K562 (cell line): ENCODE results near the gene CSAD. TPM values are rescaled to one million over a fixed set of nuclear protein-coding genes. Genes with fewer than 3 reads are reported as not detected.

Experiments used
- ATAC-seq: fragments of 200-7000 bp; cut with Tn5 transposase; 3 replicates; pipeline ENCODE4 v1.9.1; 2020; ENCODE audit warnings: moderate library complexity
- Bru-seq: library from RNA; stranded (reverse); fragments of 400-500 nt; gene quantifications from one replicate; lab custom pipeline; 2021; lab: Mats Ljungman, UMichigan
- BruChase-seq, 2 experiments: library from RNA; stranded (reverse); fragments of 400-500 nt; gene quantifications; one replicate each; lab custom pipeline; 2021; lab: Mats Ljungman, UMichigan
- BruUV-seq: library from RNA; stranded (reverse); fragments of 400-500 nt; replicated peaks from 2 replicates; lab custom pipeline; 2021; lab: Mats Ljungman, UMichigan
- CTCF ChIA-PET: fragments of 300-600 bp; formaldehyde crosslinking; extraction: SDS; loops from one replicate; lab custom pipeline; 2021; ENCODE audit warnings: low intra/inter-chr PET ratio; lab: Yijun Ruan, JAX
- POLR2A ChIA-PET: fragments of 300-600, 350-650 bp; sonication (Branson Sonifier 250); formaldehyde crosslinking; extraction: SDS; loops from one replicate; lab custom pipeline; 2021; ENCODE audit warnings: antibody characterized with exemption, inconsistent platforms; lab: Yijun Ruan, JAX
- DNase-seq, 4 experiments: peaks; one replicate each; pipeline versions ENCODE4 v3.0.0 to v3.0.0-alpha.2; 2011 to 2018; ENCODE audit warnings: low spot score in 3 of 4, mixed read lengths in 3 of 4; ENCODE audit errors: extremely low read depth in 1 of 4
- FAIRE-seq: peaks from 2 replicates; lab custom pipeline; 2011; peaks lifted over from hg19 to GRCh38; lab: Jason Lieb, UNC
- H2AFZ ChIP-seq: 2 replicates; pipeline ENCODE4 v1.6.0; 2011; ENCODE audit warnings: low read depth, low read length, control low read depth, inconsistent platforms
- H3K27ac ChIP-seq: fragments of 200-600 bp; 3 replicates; pipeline ENCODE4 v1.8.0; 2011; ENCODE audit warnings: low read depth, mild to moderate bottlenecking, control low read depth, inconsistent platforms, low read length, moderate library complexity, mixed read lengths; ENCODE audit errors: extremely low read depth
- H3K27me3 ChIP-seq, 2 experiments: fragments of 300-600 bp in 1 of 2; 2 replicates in 1 of 2; 3 replicates in 1 of 2; pipeline versions ENCODE4 v1.6.0 to v1.8.0; 2011; ENCODE audit warnings: inconsistent platforms in 2 of 2, low read length in 2 of 2, mild to moderate bottlenecking in 1 of 2, mixed read lengths in 1 of 2, moderate library complexity in 1 of 2; ENCODE audit not compliant: control insufficient read depth in 2 of 2, insufficient read depth in 2 of 2
- H3K36me3 ChIP-seq: fragments of 300-600 bp; 3 replicates; pipeline ENCODE4 v1.8.0; 2011; ENCODE audit warnings: mild to moderate bottlenecking, low read length, inconsistent platforms; ENCODE audit not compliant: control insufficient read depth, insufficient read depth
- H3K4me1 ChIP-seq, 2 experiments: fragments of 200-600 bp in 1 of 2; replicated peaks in 1 of 2; 2 replicates in 1 of 2; 3 replicates in 1 of 2; pipeline versions ENCODE4 v1.5.1 to v1.8.0; 2011; ENCODE audit warnings: inconsistent platforms in 2 of 2, low read length in 2 of 2, mild to moderate bottlenecking in 1 of 2, mixed read lengths in 1 of 2, moderate library complexity in 1 of 2; ENCODE audit not compliant: control insufficient read depth in 2 of 2, insufficient read depth in 2 of 2
- H3K4me2 ChIP-seq: 2 replicates; pipeline ENCODE4 v1.6.1; 2011; ENCODE audit warnings: low read length, control low read depth, inconsistent platforms, mixed read lengths; ENCODE audit not compliant: insufficient read depth
- H3K4me3 ChIP-seq: fragments of 200-600 bp; sonication (generic), shearing (Covaris generic); 2 replicates; pipeline ENCODE4 v1.5.1; 2016; ENCODE audit warnings: control low read depth, inconsistent platforms
- H3K79me2 ChIP-seq: fragments of 200-600 bp; 3 replicates; pipeline ENCODE4 v1.8.0; 2011; ENCODE audit warnings: low read length, inconsistent platforms; ENCODE audit not compliant: control insufficient read depth, insufficient read depth
- H3K9ac ChIP-seq, 2 experiments: 2 replicates each; pipeline versions ENCODE4 v1.6.0 to v1.6.1; 2011; ENCODE audit warnings: low read depth in 2 of 2, low read length in 2 of 2, control low read depth in 1 of 2, inconsistent platforms in 1 of 2, mild to moderate bottlenecking in 1 of 2, mixed read lengths in 1 of 2; ENCODE audit not compliant: insufficient read depth in 1 of 2
- H3K9me1 ChIP-seq: one replicate; pipeline ENCODE4 v1.6.0; 2011; ENCODE audit warnings: inconsistent platforms, mild to moderate bottlenecking, low read length, moderate library complexity; ENCODE audit not compliant: control insufficient read depth, insufficient read depth
- H3K9me3 ChIP-seq: replicated peaks from 2 replicates; pipeline ENCODE4 v1.5.1; 2011; ENCODE audit warnings: low read depth, low read length, inconsistent platforms; ENCODE audit not compliant: control insufficient read depth, insufficient read depth
- H4K20me1 ChIP-seq: replicated peaks from 2 replicates; pipeline ENCODE4 v1.6.1; 2011; ENCODE audit warnings: low read length, inconsistent platforms, mixed read lengths; ENCODE audit not compliant: control insufficient read depth, insufficient read depth
- COPS2 ChIP-seq: fragments of 450-650 bp; conservative IDR thresholded peaks from 2 replicates; pipeline ENCODE4 v1.6.1; 2016; ENCODE audit warnings: mild to moderate bottlenecking, moderate library complexity
- ESRRB ChIP-seq: fragments of 250-450 bp; sonication (Bioruptor Pico); IDR thresholded peaks from 2 replicates; pipeline ENCODE4 v1.5.0; 2020; ENCODE audit warnings: mild to moderate bottlenecking, moderate library complexity, borderline replicate concordance
- RFX5 ChIP-seq: IDR thresholded peaks from 2 replicates; pipeline ENCODE4 v1.6.1; 2011; ENCODE audit warnings: low read depth, mild to moderate bottlenecking, improper control_type of control experiment, low read length
- UBTF ChIP-seq, 2 experiments: IDR thresholded peaks; 2 replicates each; pipeline ENCODE4 v1.6.1; 2012; ENCODE audit warnings: improper control_type of control experiment in 2 of 2, low read depth in 2 of 2, low read length in 2 of 2, borderline replicate concordance in 1 of 2
- ZBTB43 ChIP-seq: sonication (generic); formaldehyde crosslinking; IDR thresholded peaks from 2 replicates; pipeline ENCODE4 v1.8.0; 2023; ENCODE audit warnings: mild to moderate bottlenecking, missing genetic modification reagents
- ZNF347 ChIP-seq: fragments of 450-650 bp; formaldehyde crosslinking; IDR thresholded peaks from 2 replicates; pipeline ENCODE4 v1.4.0; 2020; ENCODE audit warnings: low read depth, mild to moderate bottlenecking, moderate library complexity
- WGBS: fragments of 100-300 bp; shearing (Covaris generic); methylation state at CpG from one replicate; pipeline ENCODE4 v1.1.6; 2016; ENCODE audit warnings: low coverage, mixed read lengths; ENCODE audit not compliant: insufficient coverage; ENCODE audit errors: missing lambda C conversion rate; 5-methylcytosine and 5-hydroxymethylcytosine counted together
- in situ Hi-C: fragments of 300-500 bp; cut with MboI; formaldehyde crosslinking; loops from 4 replicates; pipeline ENCODE4 v1.15.0; 2018; ENCODE audit warnings: inconsistent platforms, mixed read lengths
- intact Hi-C: fragments of 100-400 bp; cut with micrococcal nuclease; formaldehyde crosslinking; loops from 2 replicates; pipeline ENCODE4 v1.14.2; 2022
- long read RNA-seq, 3 experiments: library from polyadenylated mRNA in 2 of 3; library from RNA in 1 of 3; unstranded in 2 of 3; stranded (forward) in 1 of 3; transcript quantifications; one replicate each; pipeline ENCODE4 v2.0.0, GENCODE V29; 2019 to 2022
- polyA minus RNA-seq, 3 experiments: library from RNA; depleted of rRNA, polyadenylated mRNA; stranded (reverse); fragments of >200 nt; gene quantifications; 2 replicates each; pipeline ENCODE4 v1.2.3, GENCODE V29; 2011
- polyA plus RNA-seq, 8 experiments: library from polyadenylated mRNA; depleted of rRNA in 4 of 8; stranded (reverse) in 5 of 8; unstranded in 3 of 8; fragments of >200 nt; fragmentation: Nextera tagmentation in 2 of 8; fragmentation: Illumina TruSeq in 1 of 8; extraction: Ambion mirVana in 2 of 8; extraction: Trizol in 1 of 8; gene quantifications; 2 replicates each; pipeline versions ENCODE4 v1.2.1 to v1.2.3, GENCODE V29; 2011 to 2014; ENCODE audit warnings: inconsistent platforms in 1 of 8, missing spikeins in 1 of 8
- total RNA-seq, 7 experiments: library from RNA; depleted of rRNA in 6 of 7; stranded (reverse); fragments of >200 nt in 6 of 7; fragmentation: Illumina TruSeq in 2 of 7; extraction: Trizol in 2 of 7; gene quantifications; 2 replicates each; pipeline versions ENCODE4 v1.2.1 to v1.2.3, GENCODE V29; 2011 to 2021; ENCODE audit warnings: low replicate concordance in 1 of 7
- TF ChIP-seq, protein P1 (sequence below): IDR thresholded peaks from 2 replicates; pipeline ENCODE4 v1.6.1; 2016; ENCODE audit warnings: missing genetic modification characterization, missing compliant biosample characterization

The CSAD gene, protein sequence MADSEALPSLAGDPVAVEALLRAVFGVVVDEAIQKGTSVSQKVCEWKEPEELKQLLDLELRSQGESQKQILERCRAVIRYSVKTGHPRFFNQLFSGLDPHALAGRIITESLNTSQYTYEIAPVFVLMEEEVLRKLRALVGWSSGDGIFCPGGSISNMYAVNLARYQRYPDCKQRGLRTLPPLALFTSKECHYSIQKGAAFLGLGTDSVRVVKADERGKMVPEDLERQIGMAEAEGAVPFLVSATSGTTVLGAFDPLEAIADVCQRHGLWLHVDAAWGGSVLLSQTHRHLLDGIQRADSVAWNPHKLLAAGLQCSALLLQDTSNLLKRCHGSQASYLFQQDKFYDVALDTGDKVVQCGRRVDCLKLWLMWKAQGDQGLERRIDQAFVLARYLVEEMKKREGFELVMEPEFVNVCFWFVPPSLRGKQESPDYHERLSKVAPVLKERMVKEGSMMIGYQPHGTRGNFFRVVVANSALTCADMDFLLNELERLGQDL
- 97.5 and 106 TPM in 2 replicates for total RNA-seq (2011; cell fraction: chromatin; rRNA removed; ENCODE audit: low replicate concordance)
- total RNA-seq (2011; cell fraction: nucleolus; rRNA removed) = 53.5 and 54.7 TPM in 2 replicates
- total RNA-seq (2011; cell fraction: nucleoplasm; rRNA removed) = 60.6 and 65.8 TPM in 2 replicates
- 8.1 and 8.5 TPM in 2 replicates for total RNA-seq (2014; rRNA removed)
- total RNA-seq (2014; rRNA removed; fragmentation: Illumina TruSeq; extraction: Trizol) = 5.7 and 8.1 TPM in 2 replicates
- total RNA-seq (2015; rRNA removed; fragmentation: Illumina TruSeq; extraction: Trizol) = 6.7 and 7.0 TPM in 2 replicates
- 10.3 and 10.9 TPM in 2 replicates for total RNA-seq (2021)
- polyA plus RNA-seq (2011; rRNA removed) = 19.6 and 26.6 TPM in 2 replicates
- 5.5 and 11.5 TPM in 2 replicates for polyA plus RNA-seq (2011; cell fraction: cytosol; rRNA removed)
- 109 and 129 TPM in 2 replicates for polyA plus RNA-seq (2011; cell fraction: nucleus; rRNA removed)
- 7.6 and 29.6 TPM in 2 replicates for polyA plus RNA-seq (2012)
- 11.1 and 16.8 TPM in 2 replicates for polyA plus RNA-seq (2014; fragmentation: Illumina TruSeq; extraction: Trizol)
- polyA plus RNA-seq (2014; fragmentation: Nextera tagmentation; extraction: Ambion mirVana) = 1 to 10 TPM; 1.8 to 2.4 TPM
- 17.1 TPM in 2 replicates for polyA plus RNA-seq (2014; rRNA removed)
- 6.1 and 7.9 TPM in 2 replicates for polyA minus RNA-seq (2011; rRNA and poly(A)+ RNA removed)
- polyA minus RNA-seq (2011; cell fraction: cytosol; rRNA and poly(A)+ RNA removed) = 6.1 TPM in 1 of 2 replicates, not detected in the other
- 14.8 and 19.5 TPM in 2 replicates for polyA minus RNA-seq (2011; cell fraction: nucleus; rRNA and poly(A)+ RNA removed)
- percentile 59 among the genes with signal in this experiment for Bru-seq, nascent RNA
- BruChase-seq, experiment 1, labeled RNA remaining after a 2-hour chase = percentile 60 among the genes with signal in this experiment
- BruChase-seq, experiment 2, labeled RNA remaining after a 6-hour chase = percentile 65 among the genes with signal in this experiment
- long read RNA-seq, experiment 1, partial matches to known transcripts = 0 of 4 reads
- long read RNA-seq, experiment 1, other reads (novel, unspliced or antisense) = 4 of 4 reads
- long read RNA-seq, experiment 2, partial matches to known transcripts = 0 of 1 reads
- long read RNA-seq, experiment 2, other reads (novel, unspliced or antisense) = 1 of 1 reads
- long read RNA-seq, experiment 3, partial matches to known transcripts = 0 of 2 reads
- long read RNA-seq, experiment 3, other reads (novel, unspliced or antisense) = 2 of 2 reads

DNA sequence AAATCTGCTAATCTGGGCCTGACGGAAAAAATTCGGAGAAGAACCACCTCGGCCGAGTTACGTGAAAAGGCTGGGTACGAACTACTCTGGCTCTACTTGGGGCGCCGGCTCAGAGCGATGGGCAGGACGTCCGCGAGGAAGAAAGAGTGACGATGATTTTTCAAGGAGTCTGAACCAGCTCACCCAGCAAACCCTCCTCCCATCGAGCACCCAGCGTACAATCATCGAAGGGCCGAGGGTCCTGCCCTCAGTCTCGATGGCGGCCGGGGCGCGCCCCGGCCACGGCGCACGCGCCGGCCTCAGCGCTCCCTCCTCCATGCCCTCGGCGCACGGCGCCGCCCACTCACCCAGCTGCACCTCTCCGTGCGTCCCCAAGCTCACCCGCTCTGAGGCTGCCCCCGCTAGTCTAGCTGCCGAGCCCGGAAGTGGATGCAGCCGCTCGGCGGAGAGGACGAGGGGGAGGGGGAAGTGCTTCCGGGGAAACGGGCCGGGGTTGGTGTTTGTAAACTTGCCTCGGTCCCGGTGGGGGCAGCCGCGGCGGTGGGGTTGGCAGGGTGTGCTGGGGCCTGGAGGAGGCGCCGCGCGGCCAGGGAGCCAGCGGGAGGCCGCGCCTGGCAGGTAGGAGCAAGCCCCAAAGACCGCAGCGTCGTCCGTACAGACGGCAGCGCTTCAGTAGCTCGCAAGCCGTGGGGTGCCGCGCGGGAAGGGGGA, at the start of gene CSAD, which contains the start of gene ZNF740:
Gene CSAD, minus strand, starts transcription at position 706 of the 711 bp plus-strand sequence. CDS start 7,455 bp downstream, outside the sequence.
Gene ZNF740, plus strand, starts transcription at position 503 of the 711 bp plus-strand sequence. CDS start 1,262 bp downstream, outside the sequence.
- peaks cover 16 to 26% of the 10 kb centered on the region in 2 experiments; a peak in 4 of 5 replicates for H3K4me1 ChIP-seq
- H3K36me3 ChIP-seq = peaks cover 37% of the 10 kb centered on the region
- ChIA-PET POLR2A (interaction anchor here (0.5 to 2.3 kb wide), 12 partner anchors 9 to 533 kb away, joined by 3 to 8 read pairs (median 4); partner anchors contain the start of genes ESPL1 and SPRYD3), CTCF (interaction anchor here (0.7 kb wide), 1 partner anchor 14 kb away, joined by 4 read pairs; no protein-coding TSS in a partner anchor)
- peak; percentile 98 for ATAC-seq
- no peaks in the 10 kb centered on the region for H4K20me1 ChIP-seq
- peak; percentile 93 for FAIRE-seq
- H3K4me2 ChIP-seq = peak within 1 kb of the TSS; percentile 92
- no TSS peak for BruUV-seq
- H3K27me3 ChIP-seq = no peaks in the 10 kb centered on the region
- under 1% methylated on average over 56 of the region's 70 CpGs for WGBS
- peak within 1 kb of the TSS; percentile 75 for H3K4me3 ChIP-seq
- H3K9ac ChIP-seq = peak within 1 kb of the TSS; percentile 82 to 100
- peak; percentile 96 to 99 (median 97) for DNase-seq
- H3K9me3 ChIP-seq = peaks cover 5% of the 10 kb centered on the region
- peaks cover 34% of the 10 kb centered on the region for H3K79me2 ChIP-seq
- peak within 1 kb of the TSS; percentile 87 for H2AFZ ChIP-seq
- intact Hi-C loops = loop anchor here (2.0 kb wide), 1 partner anchor 40 kb away; no protein-coding TSS in a partner anchor
- no peaks in the 10 kb centered on the region for H3K9me1 ChIP-seq
- peak within 1 kb of the TSS; percentile 86 for H3K27ac ChIP-seq
- in situ Hi-C loops = loop anchor here (10.0 kb wide), 1 partner anchor 756 kb away; no protein-coding TSS in a partner anchor
- TF ChIP-seq COPS2 (no peak), ZNF347 (CRISPR knock-in tag) (no peak), ZBTB43 (CRISPR knock-in tag) (no peak), UBTF (IDR thresholded peaks at IDR 0.05; ENCODE audit: borderline replicate concordance in 1 of 2, low read depth in 2 of 2, low read length in 2 of 2) (peak in 1 of 2 experiments; percentile 80; a peak in 1 of 4 replicates), RFX5 (no peak), ESRRB (CRISPR knock-in tag) (no peak)
- TF ChIP-seq, protein P1, sequence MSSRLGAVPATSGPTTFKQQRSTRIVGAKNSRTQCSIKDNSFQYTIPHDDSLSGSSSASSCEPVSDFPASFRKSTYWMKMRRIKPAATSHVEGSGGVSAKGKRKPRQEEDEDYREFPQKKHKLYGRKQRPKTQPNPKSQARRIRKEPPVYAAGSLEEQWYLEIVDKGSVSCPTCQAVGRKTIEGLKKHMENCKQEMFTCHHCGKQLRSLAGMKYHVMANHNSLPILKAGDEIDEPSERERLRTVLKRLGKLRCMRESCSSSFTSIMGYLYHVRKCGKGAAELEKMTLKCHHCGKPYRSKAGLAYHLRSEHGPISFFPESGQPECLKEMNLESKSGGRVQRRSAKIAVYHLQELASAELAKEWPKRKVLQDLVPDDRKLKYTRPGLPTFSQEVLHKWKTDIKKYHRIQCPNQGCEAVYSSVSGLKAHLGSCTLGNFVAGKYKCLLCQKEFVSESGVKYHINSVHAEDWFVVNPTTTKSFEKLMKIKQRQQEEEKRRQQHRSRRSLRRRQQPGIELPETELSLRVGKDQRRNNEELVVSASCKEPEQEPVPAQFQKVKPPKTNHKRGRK (tag) = no peak
